Measurements from ENCODE around the gene ATP9B.
"Not testable (repeated sequence)": the region's sequence is repeated elsewhere in the genome, so short reads cannot be mapped to it uniquely, and the experiment has no call there.

Gene ATP9B

DNA sequence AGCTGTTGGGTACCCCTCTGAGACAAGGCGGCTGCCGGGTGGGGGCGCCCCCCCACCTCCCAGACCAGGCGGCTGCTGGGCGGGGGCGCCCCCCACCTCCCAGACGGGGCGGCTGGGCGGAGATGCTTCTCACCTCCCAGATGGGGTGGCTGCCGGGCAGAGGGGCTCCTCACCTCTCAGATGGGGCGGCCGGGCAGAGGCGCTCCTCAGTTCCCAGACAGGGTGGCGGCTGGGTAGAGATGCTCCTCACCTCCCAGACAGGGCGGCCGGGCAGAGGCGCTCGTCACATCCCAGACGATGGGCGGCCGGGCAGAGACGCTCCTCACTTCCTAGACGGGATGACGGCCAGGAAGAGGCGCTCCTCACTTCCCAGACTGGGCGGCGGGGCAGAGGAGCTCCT lies 3.5 kb downstream of the ATP9B start:
- not testable (repeated sequence) for DNase-seq

DNA sequence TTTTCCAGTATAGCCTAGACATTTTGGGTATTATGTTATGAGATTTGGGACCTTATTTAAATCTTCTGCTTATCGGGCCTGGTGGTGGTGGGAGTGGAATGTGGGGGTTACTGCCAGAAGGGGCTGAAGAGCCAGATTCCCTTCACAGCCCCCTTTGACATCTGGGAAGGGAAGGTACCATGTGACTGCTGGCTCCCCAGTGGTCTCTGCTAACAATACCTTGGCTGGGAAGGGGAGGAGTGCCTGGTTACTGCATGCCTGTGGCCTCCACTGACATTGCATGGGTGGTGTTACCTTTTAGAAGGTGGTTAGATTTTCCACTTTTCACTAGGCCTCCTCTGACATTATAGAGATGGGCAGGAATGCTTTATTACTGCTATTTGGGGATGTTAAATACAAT lies 8.0 kb downstream of the ATP9B start:
- DNase-seq = no peak

DNA sequence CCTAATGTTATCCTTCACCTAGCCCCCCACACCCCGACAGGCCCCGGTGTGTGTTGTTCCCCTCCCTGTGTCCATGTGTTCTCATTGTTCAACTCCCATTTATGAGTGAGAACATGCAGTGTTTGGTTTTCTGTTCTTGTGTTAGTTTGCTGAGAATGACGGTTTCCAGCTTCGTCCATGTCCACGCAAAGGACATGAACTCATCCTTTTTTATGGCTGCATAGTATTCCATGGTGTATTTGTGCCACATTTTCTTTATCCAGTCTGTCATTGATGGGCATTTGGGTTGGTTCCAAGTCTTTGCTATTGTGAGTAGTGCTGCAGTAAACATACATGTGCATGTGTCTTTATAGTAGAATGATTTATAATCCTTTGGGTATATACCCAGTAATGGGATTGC lies 9.6 kb downstream of the ATP9B start:
- not testable (repeated sequence) for DNase-seq

DNA sequence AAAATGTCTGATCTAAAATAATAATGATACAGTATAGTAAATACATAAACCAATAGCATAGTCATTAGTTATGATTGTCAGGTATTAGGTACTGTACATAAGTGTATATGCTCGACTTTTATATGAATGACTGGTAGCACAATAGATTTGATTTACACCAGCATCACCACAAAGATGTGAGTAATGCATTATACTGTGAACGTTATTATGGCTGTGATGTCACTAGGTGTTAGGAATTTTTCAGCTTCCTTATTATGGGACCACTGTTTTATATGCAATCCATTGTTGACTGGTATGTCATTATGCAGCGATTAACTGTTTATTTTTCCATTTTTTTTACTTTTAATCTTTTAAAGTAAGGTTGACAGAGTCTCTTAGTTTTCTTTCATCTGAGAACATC lies 23.7 kb downstream of the ATP9B start:
- no peak for DNase-seq

DNA sequence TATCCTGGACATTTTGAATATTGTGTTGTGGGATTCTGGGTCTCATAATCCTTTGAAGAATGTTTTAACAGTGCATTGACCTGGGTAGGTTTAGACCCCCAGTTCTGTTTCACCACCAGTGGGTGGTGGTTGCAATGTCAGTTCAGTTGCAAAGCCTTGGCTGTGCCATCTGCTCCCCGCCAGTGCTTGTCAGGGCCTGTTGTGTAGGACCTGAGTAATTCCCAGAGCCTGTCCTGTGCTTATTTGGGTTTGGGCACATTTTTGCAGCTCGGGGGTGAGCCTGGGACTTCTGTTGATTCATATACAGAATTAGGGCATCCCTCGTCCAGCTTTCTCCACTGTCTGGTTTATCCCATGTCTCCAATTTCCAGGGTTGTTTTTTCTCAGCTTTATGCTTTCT lies 24.8 kb downstream of the ATP9B start:
- peak; percentile 40 for DNase-seq

DNA sequence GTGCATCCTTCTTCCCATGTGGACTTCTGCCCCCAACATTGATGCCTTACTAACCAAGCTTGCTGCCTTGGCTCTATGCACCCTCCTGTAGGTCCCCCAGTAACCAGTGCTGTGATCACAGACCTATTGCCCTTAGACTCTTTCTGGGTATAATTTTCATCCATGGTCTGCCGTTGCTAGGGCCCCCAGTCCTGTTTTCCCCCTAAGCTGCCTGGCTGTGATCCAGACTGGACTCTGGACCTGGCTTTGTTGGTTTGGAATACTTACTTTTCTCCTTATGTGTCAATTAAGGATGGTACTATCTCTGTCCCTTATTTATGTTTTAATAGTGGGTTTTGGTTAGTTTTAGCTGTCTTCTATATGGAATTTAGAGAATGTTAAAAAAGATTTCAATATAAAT lies 26.0 kb downstream of the ATP9B start:
- DNase-seq = no peak

DNA sequence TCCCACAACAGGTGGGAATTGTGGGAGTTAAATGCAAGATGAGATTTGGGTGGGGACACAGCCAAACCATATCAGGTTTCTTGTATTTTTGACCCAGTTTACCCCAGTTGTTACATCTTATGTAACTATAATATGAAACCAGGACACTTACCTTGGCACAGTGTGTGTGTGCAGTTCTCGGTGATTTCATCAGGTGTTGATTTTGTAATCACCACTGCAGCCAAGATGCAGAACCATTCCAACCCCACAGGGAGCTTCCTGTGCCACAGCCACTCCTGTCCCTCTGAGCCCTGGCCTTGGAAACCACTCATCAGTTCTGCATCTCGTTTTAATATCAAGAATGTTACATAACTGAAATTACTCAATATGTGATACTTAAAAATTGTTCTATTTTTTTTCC lies 31.8 kb downstream of the ATP9B start:
- DNase-seq = no peak

DNA sequence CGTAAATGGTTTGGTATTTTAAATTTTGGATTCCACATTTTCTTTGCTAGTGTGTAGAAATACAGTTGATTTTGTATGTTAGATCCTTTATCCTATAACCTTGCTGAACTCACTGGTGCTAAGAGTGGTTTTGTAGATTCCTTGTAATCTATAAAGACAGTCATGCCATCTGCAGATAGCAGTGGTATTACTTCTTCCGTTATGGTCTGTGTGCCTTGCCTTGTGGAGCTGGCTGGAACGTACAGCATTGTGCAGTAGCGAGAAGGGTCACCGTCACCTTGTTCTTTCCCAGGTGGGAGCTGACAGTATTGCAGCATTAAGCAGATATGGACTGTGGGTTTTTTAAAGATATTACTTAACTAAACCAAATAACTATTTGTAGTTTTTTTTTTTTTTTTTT lies 33.7 kb downstream of the ATP9B start:
- no peak for DNase-seq

DNA sequence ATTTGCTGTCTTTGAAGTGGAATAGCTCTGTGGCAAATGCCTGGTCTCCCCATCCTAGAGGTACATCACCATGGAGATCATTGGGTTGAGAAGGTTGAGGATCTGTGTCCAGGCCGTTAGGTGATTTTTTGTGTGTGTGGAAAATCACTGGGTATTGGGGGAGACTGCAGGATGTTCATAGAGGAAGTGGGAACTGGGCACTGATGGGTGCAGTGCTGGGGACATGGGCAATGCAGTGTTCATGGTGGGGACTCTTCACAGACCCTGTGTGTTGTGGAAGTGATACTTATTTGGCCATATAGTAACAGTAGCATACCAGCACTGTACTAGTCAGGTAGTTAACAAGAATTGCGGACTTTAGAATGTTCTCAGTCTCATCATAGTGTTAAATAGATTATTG lies 34.9 kb downstream of the ATP9B start:
- no peak for DNase-seq

DNA sequence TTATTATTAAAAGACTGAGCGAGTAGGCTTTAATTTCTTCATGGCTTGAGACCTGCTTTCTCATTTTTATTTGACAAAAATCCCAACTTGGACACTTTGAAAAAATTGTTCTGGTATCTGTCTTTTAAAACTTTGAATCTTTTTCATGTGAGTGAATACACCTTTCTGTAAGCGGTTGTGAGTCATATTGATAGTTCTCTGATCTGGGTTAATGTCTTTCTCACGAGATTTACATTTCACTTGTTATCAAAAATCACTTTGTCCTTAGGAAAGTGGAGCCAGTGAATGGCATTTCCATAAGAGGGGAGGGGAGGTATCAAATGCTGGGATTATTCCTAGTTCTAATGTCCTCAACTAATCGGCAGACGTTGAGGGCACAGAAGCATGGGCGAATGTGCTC lies 36.3 kb downstream of the ATP9B start:
- DNase-seq = no peak

DNA sequence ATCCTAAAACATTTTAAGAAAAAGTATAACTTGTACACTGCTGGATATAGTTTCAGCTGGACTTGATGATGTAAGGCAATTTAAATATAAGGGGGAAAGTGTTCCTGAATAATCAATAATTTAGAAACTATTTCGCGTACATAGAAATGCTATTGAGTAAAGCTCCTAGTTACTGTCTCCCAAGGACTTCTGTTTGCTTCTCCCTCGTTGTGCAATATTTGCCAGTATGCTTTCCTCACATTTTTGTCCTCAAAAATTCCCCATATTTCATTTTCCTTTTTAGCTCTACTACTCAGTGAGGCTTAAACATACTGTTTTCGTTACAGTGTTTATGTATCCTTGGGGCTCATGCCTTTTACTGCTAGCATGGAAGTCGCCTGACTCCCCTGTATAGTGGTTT lies 36.9 kb downstream of the ATP9B start:
- no peak for DNase-seq

DNA sequence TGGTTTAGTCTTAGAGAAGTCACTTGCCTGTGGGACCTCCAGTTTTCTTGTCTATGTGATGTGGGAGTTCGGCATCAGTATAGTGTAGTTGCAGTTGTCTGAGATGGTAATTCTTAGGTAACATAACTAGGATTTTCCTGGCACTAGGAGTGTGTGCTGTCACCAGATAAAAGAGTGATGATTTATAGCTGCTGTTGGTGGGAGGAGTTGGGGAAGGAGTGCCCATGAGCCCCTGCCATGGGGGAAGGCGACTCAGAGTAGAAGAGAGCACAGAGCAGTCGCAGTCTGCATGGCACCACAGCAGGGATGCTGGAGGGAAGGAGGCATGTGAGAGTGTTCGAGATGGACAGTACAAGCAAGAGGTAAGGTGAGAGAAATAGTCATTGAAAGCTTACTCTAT lies 38.7 kb downstream of the ATP9B start:
- DNase-seq = no peak

DNA sequence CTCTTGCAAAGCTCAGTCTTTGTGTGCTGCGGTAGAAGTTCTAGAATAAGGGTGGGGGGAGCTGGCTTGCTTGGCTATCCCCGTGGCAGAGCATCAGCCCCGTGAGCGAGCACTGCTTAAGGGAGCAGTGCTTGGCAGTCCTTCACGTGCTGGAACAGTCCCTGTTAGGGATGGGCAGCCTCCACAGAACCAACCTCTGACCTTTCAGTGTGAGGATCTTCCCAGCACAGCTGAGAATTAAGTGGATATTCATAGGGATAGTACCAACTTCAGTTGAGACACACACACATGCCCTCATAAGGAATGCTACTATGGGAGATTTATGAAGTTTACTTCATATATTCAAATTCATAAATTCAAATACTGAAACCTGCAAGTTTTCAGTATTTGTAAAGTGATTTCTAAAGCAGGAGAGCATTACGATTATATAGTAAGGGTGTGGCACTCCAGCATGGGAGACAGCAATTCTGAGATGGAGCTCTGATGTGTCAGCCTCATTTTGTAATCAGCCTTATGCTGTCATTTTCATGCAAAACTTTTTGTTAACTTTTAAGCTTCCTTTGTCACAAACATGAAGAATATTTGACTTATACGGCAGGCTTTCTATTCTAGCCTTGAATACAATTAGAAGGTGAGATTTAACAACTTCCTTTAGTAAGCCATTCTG lies 39.5 kb downstream of the ATP9B start:
- DNase-seq = no peak

DNA sequence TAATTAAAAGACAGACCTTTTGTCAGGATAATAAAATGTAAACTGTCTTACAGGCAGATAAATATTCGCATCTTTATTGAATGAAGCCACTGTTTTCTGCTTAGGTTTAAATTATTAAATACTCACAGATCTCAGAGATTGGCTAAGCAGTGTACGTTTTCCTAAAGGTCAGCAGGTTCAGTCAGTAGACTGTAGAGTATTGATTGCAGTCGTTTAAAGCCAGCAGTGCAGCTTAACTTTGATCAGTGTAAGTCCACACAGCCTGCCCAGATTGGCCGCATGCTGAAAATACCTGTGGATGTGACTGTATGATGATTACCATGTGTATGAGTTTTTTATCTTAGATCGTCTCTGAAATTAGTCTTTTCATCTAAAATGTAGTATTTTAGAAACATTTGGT lies 42.3 kb downstream of the ATP9B start:
- DNase-seq = no peak

DNA sequence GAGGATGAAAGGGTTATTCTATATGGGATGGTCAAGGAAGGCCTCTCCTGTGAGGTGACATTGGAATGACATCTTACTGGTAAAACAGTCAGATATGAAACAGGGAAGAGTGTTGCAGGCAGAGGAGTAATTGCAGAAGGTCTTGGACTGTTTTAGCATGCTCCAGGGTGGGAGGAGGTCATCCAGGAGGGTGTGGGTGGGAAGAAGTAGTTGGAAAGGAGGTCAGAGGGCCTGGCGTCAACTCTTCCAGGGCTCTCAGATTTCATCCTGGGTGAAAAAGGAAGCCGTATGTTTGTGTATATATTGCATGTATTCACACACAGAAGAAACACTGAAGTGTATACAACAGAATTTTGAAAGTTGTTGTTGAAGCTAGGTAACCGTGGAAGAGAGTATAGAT lies 48.2 kb downstream of the ATP9B start:
- DNase-seq = no peak

DNA sequence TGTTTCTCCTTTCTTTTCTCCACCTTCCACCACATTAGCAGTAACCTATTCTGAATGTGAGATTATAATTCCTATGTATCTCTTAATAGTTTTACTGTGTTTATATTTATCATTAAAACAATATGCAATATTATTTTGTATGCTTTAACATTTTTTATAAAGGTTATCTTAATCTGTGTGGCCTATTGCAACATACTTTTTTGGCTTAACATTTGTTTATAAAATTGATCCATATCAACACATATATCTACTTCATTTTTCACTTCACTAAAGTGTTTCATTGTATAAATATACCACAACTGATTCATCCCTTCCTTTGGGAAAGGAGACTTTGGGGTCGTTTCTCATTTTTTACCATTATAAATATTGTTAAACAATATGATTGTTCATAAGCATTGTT lies 48.6 kb downstream of the ATP9B start:
- no peak for DNase-seq

DNA sequence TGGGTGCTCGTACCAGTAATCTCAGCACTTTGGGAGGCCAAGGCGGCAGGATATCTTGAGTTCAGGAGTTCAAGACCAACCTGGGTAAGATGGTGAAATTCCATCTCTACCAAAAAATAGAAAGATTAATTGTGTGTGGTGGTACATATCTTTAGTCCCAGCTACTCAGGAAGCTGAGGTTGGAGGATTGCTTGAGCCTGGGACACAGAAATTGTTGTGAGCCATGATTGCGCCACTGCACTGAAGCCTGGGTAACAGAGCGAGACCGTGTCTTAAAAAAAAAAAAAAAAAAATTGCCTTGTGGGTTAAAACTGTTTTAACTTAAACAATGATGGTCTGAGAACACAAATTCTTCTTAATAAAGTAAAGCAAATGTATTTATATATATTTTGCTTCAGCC lies 49.6 kb downstream of the ATP9B start:
- no peak for DNase-seq

DNA sequence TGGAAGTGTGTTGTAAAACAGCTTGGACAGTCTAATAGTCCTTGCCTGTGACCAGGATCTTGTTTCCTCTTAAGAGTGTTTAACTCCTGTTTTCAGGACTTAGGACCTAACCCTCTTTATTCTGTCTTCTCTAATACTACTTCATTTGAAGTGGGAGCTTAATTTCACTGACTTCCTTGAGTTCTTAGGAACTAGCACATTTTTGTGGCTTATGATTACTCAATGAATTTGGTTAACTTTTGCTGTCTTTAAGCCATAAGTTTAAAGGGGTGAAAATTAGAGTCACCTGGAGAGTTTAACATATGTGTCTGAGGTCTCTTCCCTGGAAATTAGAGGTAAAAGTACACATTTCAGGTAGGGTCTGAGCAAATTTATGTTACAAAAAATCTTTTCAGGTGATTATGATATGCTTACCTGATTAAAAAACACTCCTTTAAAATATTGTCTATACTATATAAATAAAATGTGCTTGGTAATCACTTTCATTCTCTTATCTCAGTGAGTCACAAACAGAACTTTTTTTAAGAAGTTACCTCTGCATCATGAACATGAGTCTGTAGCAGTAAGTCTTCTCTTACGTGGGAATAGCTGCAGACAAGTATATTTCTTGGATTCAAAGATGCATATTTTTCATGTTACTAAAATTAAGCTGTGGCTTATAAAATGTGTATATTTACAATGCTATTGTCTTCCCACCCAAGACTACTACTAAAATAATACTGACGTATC lies 52.7 kb downstream of the ATP9B start:
- no peak for DNase-seq

DNA sequence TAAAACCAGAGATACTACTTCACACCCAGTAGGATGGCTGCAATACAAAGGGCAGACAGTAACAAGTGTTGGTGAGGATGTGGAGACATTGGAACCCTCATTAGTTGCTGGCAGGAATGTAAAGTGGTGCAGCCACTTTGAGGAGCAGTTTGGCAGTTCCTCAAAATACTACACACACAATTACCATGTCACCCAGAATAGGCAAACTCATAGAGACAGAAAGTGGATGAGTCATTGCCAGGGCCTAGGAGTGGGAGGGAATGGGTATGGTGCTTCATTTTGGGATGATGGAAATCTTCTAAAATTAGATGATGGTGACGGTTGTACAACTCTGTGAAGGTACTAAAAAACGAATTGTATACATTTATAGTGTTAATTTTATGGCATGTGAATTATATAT lies 54.8 kb downstream of the ATP9B start:
- DNase-seq = no peak

DNA sequence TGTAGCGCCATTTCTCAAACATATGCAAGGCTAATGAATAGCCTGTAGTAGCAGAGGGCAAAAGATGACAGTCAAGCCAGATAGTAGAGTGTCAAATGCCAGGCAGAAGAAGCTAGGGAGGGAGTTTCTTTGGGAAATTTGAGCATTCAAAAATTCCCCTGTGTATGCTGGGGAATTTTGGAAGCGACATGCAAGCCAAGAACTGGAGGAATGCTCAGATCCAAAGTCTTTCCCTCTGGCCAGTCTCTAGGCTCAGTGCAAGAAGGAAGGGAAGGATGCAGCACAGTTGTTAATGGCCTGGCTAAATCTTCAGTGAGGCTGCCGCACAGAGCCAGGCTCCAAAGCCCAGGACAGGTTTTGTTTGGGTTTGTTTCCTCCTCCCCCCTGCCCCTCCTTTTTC lies 59.9 kb downstream of the ATP9B start:
- no peak for DNase-seq

DNA sequence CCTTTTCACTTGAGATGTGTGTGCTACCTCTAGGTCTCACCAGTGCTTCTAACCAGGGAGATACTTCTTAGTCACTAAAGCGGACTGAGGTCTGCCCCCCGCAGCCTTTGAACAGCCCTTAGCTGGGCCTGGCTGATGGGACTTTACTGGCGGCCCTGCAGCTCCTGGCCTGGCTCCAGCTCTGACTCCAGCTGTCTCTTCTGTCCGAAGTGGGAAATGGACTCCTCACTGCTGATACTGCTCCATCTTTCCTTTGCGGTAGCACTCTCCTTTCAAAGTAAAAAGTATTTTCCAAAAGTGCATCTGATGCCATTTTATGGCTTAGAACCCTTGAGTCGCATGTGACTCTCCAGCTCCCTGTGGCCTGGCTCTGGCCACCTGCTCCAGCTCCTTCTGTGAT lies 64.5 kb downstream of the ATP9B start:
- no peak for DNase-seq

DNA sequence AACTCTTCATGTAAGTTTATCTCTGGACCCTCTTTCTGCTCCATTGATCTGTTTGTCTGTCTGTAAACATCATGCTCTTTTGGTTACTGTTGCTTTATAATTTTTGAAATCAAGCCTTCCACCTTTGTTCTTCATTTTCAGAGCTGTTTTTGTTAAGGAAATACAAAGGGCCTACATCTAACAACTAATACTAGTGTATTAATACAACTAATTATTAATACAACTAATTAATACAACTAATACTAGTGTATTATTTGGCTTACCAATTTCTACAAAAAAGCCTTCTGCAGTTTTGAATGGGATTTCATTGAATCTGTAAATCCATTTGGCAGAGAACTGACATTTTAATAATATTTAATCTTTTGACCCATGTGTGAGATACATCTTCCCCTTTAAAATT lies 66.7 kb downstream of the ATP9B start:
- no peak for DNase-seq

DNA sequence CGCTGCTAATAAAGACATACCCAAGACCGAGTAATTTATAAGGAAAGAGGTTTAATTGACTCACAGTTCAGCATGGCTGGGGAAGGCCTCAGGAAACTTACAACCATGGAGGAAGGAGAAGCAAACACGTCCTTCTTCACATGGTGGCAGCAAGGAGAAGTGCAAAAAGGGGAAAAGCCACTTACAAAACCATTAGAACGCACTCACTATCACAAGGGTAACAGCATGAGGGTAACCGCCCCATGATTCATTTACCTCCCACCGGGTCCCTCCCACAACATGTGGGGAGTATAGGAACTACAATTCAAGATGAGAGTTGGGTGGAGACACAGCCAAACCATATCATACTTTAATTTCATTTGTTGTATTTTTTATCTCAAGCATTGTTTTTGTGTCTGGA lies 67.5 kb downstream of the ATP9B start:
- no peak for DNase-seq

DNA sequence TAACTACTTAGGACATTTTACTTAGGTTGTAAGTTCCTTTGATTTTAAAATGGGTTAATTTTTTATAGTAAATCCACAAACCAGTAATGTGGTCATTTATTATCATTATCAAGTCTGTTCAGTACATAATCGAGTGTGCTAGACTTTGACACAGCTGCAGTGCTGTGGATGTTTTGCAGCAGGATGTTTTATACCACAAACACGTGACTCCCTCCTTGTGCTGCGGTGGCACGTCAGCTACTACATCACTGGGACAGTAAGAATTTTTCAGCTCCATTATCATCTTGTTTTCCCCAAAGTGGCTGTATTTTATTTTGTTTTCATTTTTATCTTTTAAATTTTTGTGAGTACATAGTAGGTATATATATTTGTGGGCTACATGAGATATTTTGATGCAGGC lies 70.0 kb downstream of the ATP9B start:
- DNase-seq = no peak

DNA sequence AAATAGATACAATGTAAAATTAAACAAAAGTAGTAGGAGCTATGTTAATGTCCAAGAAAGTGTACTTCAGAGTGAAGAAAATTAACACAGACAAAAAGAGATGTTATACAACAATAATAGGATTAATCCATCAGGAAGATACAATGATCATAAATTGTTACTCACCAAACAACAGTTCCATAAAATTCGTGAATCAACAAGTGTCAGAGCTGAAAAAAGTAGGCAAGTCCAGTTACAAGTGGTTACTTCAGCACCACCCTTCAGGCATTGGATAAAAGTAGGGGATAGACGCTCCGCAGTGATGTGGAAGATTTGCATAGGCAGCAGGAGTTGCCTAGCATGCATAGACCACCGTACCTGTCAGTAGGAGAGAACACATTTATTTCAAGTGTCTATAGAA lies 77.8 kb downstream of the ATP9B start:
- no peak for DNase-seq
